Psoas muscle (tissue), 8 donors: ENCODE measurements around the gene MYOD1. TPM values are rescaled to one million over a fixed set of nuclear protein-coding genes. Genes with fewer than 3 reads are reported as not detected.

Source experiments
- ATAC-seq, 4 donors: fragments of 200-7000 bp; cut with Tn5 transposase; one replicate each; pipeline ENCODE4 v1.9.1; 2020; ENCODE audit warnings: moderate library complexity in 3 of 4, mild to moderate bottlenecking in 2 of 4
- DNase-seq, 2 donors: peaks; one replicate each; pipeline ENCODE4 v3.0.0-alpha.2; 2020
- H3K27ac ChIP-seq: fragments of 200-600 bp; one replicate; pipeline ENCODE4 v1.8.0; 2022
- H3K27me3 ChIP-seq, 3 donors: fragments of 200-600 bp in 1 of 3; one replicate each; pipeline versions ENCODE4 v1.6.1 to v1.8.0; 2013 to 2022; ENCODE audit warnings: low read length in 2 of 3, mild to moderate bottlenecking in 2 of 3, moderate library complexity in 1 of 3; ENCODE audit not compliant: insufficient read depth in 3 of 3
- H3K36me3 ChIP-seq, 2 donors: fragments of 200-600 bp in 1 of 2; one replicate each; pipeline versions ENCODE4 v1.6.1 to v1.8.0; 2013 to 2022; ENCODE audit warnings: low read depth in 1 of 2, mild to moderate bottlenecking in 1 of 2, moderate library complexity in 1 of 2; ENCODE audit not compliant: insufficient read depth in 1 of 2
- H3K4me1 ChIP-seq: fragments of 200-600 bp; one replicate; pipeline ENCODE4 v1.8.0; 2022
- H3K4me3 ChIP-seq: fragments of 200-600 bp; one replicate; pipeline ENCODE4 v1.8.0; 2022; ENCODE audit warnings: mild to moderate bottlenecking
- H3K9me3 ChIP-seq: fragments of 200-600 bp; one replicate; pipeline ENCODE4 v1.8.0; 2022
- WGBS, 3 donors: extraction: QIAGEN DNeasy Blood & Tissue Kit; methylation state at CpG; one replicate each; pipeline versions ENCODE4 v1.1.6 to v1.1.7; 2013; 5-methylcytosine and 5-hydroxymethylcytosine counted together
- intact Hi-C, 2 donors: fragments of 100-400 bp; cut with DNase I; formaldehyde crosslinking; loops; one replicate each; pipeline versions ENCODE4 v1.11.0 to v1.14.2; 2022
- polyA plus RNA-seq, 3 donors: library from polyadenylated mRNA; stranded (reverse); fragments of 200-250 nt; gene quantifications; one replicate each; pipeline ENCODE4 v1.2.3, GENCODE V29; 2013
- total RNA-seq, 4 donors: library from RNA; stranded (reverse); fragmentation: NEBNext Ultra II Directional in 2 of 4; extraction: Animal tissue kit (Norgen Biotek cat#: 25700) in 2 of 4; gene quantifications; one replicate each; pipeline versions ENCODE4 v1.2.1 to v1.2.4, GENCODE V29; 2021 to 2023
- TF ChIP-seq, protein P1 (sequence below): fragments of 200-600 bp; IDR thresholded peaks from one replicate; pipeline ENCODE4 v1.8.0; 2022; ENCODE audit warnings: antibody characterized with exemption
- donor health status: healthy with polysubstance abuse.
- donor health status: DM: no; HTN: no; CAD: no; lungs with moderate emphysema.
- donor health status: Bipolar disorder and iron deficiency.
- donor health status: healthy.
- donor health status: DM: yes; HTN: yes; CAD: no.
- donor health status: DM: no; HTN: no; CAD: no.
- donor health status: DM: no; HTN: no; CAD: no.
- donor health status: DM: yes; HTN: yes; CAD: no.

The MYOD1 gene
- total and polyA plus RNA-seq, 7 donors: 5.0 to 95.7 (median 56.2) TPM

DNA sequence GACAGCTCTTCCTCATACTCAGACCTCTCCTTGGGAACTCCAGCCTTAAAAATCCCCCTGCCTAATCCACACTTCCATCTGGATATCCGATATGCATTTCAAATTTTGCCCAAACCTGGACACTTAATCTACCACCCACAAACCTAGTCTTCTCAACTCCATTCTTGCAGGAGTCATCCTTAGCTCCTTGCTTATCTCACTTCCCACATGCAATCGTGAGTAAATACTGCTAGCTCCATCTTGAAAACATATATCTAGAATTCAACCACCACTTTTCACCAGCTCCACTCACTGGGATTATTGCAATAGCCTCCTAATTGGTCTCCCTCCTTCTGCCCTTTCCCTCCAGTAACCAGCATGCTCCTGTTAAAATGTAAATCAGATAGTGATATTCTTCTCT is 2.6 kb upstream of the MYOD1 start:
- Histone ChIP-seq H3K36me3 (peaks cover 0 to 12% of the 10 kb centered on the region in 2 donors), H3K9me3 (no peaks in the 10 kb centered on the region), H3K27me3 (peaks cover 0 to 3% (median 0%) of the 10 kb centered on the region in 3 donors), H3K27ac (peak overlapping the region; percentile 17), H3K4me1 (peaks cover 40% of the 10 kb centered on the region), H3K4me3 (no peak overlapping the region)
- no peak for DNase-seq
- ATAC-seq: no peak
- TF ChIP-seq, protein P1, sequence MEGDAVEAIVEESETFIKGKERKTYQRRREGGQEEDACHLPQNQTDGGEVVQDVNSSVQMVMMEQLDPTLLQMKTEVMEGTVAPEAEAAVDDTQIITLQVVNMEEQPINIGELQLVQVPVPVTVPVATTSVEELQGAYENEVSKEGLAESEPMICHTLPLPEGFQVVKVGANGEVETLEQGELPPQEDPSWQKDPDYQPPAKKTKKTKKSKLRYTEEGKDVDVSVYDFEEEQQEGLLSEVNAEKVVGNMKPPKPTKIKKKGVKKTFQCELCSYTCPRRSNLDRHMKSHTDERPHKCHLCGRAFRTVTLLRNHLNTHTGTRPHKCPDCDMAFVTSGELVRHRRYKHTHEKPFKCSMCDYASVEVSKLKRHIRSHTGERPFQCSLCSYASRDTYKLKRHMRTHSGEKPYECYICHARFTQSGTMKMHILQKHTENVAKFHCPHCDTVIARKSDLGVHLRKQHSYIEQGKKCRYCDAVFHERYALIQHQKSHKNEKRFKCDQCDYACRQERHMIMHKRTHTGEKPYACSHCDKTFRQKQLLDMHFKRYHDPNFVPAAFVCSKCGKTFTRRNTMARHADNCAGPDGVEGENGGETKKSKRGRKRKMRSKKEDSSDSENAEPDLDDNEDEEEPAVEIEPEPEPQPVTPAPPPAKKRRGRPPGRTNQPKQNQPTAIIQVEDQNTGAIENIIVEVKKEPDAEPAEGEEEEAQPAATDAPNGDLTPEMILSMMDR: no peak
- intact Hi-C loops: loop anchor here in 1 of 2 donors (5.0 kb wide), 1 partner anchor 85 kb away; no protein-coding TSS in a partner anchor
- WGBS, 3 donors: 89 to 96% (median 91%) methylated on average over 2 of the region's 2 CpGs

DNA sequence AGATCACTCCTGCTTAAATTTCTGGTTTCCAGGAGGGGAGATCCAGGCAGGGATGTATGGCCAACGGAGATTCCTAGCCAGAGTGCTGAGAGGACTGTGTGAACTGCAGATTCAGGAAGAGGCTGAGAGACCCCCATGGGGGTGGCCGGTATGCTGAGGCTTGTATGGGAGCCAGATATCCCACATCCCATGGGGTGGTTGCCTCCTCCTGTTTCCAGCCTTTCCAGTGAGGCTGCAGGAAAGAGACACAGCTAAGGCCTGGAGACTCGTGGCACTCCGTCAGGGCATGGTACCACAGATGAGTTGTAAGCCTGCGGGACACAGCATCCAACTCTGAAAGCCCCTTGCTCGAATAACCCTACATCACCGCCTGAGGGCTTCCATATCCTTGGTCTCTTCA is 1.4 kb upstream of the MYOD1 start:
- intact Hi-C loops: loop anchor here in 1 of 2 donors (5.0 kb wide), 1 partner anchor 86 kb away; no protein-coding TSS in a partner anchor
- Histone ChIP-seq H3K9me3 (no peaks in the 10 kb centered on the region), H3K4me3 (peak overlapping the region; percentile 75), H3K27ac (peak overlapping the region; percentile 94), H3K36me3 (peaks cover 0 to 22% of the 10 kb centered on the region in 2 donors), H3K27me3 (peaks cover 0 to 10% (median 0%) of the 10 kb centered on the region in 3 donors), H3K4me1 (peaks cover 27% of the 10 kb centered on the region)
- DNase-seq (no peak), ATAC-seq (no peak)
- 58 to 75% (median 73%) methylated on average over 7 of the region's 7 CpGs for WGBS, 3 donors
- TF ChIP-seq, protein P1: no peak

DNA sequence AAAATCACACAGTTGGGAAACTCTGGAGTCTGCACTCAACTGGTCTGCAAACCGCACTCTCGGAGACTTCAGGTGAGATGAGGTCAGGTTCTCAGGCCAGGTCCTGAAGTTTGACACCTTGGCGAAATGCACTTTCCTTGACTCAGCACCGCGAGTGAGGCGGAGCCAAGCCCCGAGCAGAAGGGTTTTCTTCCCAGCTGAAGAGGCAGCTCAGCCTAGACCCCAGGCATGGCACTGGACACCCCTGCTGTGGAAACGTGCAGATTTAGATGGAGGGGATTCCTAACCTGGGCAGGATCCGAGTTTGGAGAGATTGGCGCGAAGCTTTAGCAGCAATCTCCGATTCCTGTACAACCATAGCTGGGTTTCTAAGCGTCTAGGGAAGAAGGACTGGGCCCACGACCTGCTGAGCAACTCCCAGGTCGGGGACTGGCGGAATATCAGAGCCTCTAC is 835 bp upstream of the MYOD1 start:
- Histone ChIP-seq H3K4me1 (peaks cover 24% of the 10 kb centered on the region), H3K27ac (peak overlapping the region; percentile 94), H3K36me3 (peaks cover 0 to 22% of the 10 kb centered on the region in 2 donors), H3K4me3 (peak overlapping the region; percentile 75), H3K9me3 (no peaks in the 10 kb centered on the region), H3K27me3 (peaks cover 0 to 10% (median 0%) of the 10 kb centered on the region in 3 donors)
- peak in 1 of 4 donors; percentile 12 for ATAC-seq
- intact Hi-C loops: loop anchor here in 1 of 2 donors (5.0 kb wide), 1 partner anchor 86 kb away; no protein-coding TSS in a partner anchor
- DNase-seq: no peak
- TF ChIP-seq, protein P1: no peak
- WGBS, 3 donors: 9 to 23% (median 10%) methylated on average over 16 of the region's 16 CpGs

DNA sequence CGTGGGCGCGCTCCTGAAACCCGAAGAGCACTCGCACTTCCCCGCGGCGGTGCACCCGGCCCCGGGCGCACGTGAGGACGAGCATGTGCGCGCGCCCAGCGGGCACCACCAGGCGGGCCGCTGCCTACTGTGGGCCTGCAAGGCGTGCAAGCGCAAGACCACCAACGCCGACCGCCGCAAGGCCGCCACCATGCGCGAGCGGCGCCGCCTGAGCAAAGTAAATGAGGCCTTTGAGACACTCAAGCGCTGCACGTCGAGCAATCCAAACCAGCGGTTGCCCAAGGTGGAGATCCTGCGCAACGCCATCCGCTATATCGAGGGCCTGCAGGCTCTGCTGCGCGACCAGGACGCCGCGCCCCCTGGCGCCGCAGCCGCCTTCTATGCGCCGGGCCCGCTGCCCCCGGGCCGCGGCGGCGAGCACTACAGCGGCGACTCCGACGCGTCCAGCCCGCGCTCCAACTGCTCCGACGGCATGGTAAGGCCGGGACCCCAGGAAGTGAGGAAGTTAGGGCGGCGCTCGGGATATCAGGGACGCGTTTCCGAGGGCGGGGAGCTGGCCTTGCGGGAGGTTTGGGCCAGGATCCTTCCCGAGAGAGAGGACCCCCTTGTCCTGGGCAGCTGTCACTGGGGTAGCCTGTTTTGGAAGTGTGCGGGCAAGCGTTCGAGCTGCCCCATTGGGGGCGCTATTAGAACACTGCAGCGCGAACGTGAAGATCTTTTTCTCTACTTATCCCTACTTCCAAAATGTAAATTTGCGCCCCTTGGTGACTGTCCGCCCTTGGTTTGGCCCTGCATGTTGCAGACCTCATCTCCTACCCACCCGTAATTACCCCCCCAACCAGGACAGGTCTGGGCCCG is 796 bp downstream of the MYOD1 start:
- DNase-seq (peak in 1 of 2 donors; percentile 83), ATAC-seq (peak; percentile 33 to 69 (median 65))
- TF ChIP-seq, protein P1: peak; percentile 50
- peak overlapping the region; percentile 75 for H3K4me3 ChIP-seq
- intact Hi-C loops: loop anchor here (2.0 to 10.0 kb wide), 6 partner anchors 33 to 645 kb away; partner anchors contain the start of genes KCNJ11 (in 1 of the 2) and RPS13 (in 1 of the 2)
- peaks cover 0 to 22% of the 10 kb centered on the region in 2 donors for H3K36me3 ChIP-seq
- WGBS, 3 donors: 1% methylated on average over 65 to 85 of the region's 85 CpGs
- H3K27ac ChIP-seq: peak overlapping the region; percentile 94
- H3K4me1 ChIP-seq: peaks cover 10% of the 10 kb centered on the region
- H3K27me3 ChIP-seq: peaks cover 0 to 14% (median 0%) of the 10 kb centered on the region in 3 donors
- no peaks in the 10 kb centered on the region for H3K9me3 ChIP-seq
